ENCODE data around the gene ZNF22.

The ZNF22 gene

GRCh38 chr10:44960482-44961229 is 40.1 kb upstream of the ZNF22 start:
- no peak for DNase-seq (ENCODE audit: low read depth)
- peak overlapping the region; percentile 81 for H3K4me3 ChIP-seq (replicated peaks; ENCODE audit: low read depth, low read length)
- no peak for TF ChIP-seq CTCF (IDR thresholded peaks at IDR 0.05; ENCODE audit: low read length, missing control alignments)

GRCh38 chr10:44961230-44961571 is 39.5 kb upstream of the ZNF22 start:
- DNase-seq (ENCODE audit: low read depth): no peak
- no peak for TF ChIP-seq CTCF (IDR thresholded peaks at IDR 0.05; ENCODE audit: low read length, missing control alignments)
- no peak overlapping the region for H3K4me3 ChIP-seq (replicated peaks; ENCODE audit: low read depth, low read length)

DNA sequence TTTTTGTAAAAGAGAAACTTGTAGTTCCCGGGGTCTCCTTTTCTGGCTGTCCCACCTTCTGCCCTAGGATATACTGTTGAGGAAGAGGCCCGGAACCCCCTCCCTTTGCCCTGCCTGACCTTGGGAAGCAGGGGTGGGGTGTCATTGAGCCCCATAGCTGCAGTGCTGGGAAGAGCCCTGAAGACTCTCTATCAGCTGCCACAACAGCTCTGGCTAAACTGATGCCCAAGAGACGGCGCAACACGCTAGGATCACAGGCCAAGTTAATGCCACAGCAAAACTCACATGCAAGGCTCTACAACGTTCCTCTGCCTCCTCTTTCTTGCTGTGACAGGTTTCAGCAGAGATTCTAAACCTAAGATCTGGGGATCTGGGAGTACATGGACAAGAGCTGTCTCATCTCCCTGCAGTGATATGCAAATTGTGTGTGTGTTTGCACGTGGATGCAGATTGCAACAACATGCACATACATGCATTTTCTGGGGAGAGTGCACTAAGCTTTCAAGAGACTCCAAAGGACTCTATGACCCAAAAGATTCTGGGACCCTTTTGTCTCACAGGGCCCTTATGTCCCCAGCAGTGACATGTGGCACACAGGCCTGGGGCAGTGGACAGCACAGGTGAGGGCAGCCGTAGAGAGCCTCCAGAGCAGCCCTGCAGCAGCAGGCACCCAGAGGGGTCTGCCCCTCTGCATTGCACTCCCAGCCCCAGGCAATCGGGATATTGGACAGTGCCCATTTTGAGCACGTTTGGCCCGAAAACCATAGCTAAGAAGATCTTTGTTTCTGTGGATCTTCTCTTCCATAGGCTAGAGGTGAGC is 38.6 kb upstream of the ZNF22 start:
- no peak for TF ChIP-seq CTCF (IDR thresholded peaks at IDR 0.05; ENCODE audit: low read length, missing control alignments)
- no peak overlapping the region for H3K4me3 ChIP-seq (replicated peaks; ENCODE audit: low read depth, low read length)

DNA sequence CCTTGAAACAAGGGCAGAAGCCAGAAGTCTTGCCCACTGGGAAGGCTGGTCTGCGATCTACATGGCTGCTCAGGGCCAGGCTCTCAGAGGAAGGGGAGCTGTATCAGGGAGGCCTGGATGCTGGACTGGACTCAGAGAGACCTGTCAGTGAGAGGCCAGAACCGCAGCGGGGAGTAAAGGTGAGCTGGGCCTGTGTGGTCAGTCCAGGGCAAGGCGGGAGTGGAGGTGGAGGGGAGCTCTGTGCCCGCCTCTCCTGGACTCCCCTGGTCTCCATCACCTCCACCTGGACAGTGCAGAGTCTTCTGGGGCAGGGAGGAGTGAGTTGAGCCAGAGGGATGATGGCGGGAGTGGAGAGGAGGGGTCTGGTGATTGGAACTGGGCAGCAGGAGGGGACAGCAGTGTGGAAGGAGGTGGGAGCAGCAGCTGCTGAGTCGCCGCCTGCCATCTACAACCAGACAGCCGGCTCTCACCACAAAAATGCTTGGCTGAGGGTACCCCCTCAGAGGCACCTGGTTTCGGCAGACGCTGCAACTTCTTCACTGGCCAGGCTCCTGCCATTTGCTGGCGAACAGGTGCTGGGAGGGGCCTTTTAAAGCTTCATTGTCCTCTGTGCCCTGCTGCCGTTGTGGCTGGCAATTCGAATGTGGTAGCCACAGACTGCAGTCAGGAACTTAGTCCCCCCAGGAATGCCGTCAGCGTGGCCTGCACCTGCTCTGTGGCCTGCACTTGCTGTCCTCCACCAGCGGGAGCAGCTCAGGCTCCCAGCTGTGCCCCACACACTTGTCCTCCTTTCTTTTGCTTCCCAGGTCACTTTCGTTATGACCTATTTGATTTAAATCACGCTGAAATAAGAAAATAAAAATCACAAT is 37.6 kb upstream of the ZNF22 start:
- no peak for DNase-seq (ENCODE audit: low read depth)
- peak; percentile 13 for TF ChIP-seq CTCF (IDR thresholded peaks at IDR 0.05; ENCODE audit: low read length, missing control alignments)
- H3K4me3 ChIP-seq (replicated peaks; ENCODE audit: low read depth, low read length): no peak overlapping the region

More for the DNA sequence above, 38.6 kb upstream of the ZNF22 start:
- no peak for DNase-seq (ENCODE audit: low read depth)

DNA sequence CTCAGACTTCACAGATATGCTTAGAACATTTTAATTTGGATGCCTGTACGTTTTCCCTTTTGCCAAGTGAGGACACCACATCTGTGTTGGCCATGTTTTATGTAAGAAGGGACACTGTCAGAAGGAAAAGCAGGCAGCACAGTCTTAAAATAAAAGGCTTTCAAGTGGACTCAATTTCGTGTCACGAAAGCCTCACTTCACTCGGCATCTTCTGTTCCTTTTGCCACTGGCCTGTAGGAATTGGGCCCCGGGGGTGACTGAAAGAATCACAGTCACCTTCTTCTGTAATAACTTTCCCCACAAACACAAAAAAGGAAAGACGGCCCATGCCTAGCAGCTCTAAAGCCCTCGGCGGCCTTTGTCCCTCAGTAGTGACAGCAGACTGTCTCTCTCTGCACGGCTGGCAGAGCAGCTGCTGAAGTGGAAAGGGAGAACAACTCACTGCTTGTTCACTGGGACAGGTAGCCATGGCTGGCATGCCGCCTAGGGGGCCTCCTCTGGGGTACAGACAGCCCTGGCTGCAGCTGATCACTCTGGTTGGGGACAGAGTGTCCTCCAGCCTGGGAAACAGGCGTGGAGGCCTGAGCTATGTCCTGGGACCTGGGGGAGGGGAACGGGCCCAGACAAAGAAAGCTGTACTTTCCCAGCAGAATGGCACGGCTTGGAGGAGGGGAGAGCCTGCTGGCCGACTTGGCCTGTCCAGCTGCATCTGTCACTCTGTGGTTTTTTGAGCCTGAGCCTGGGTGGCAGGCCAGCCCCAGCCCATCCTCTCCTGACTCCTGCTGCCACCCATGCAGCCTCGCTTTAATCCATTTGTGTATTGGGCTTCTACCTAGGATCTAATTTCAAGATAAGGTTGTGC is 36.7 kb upstream of the ZNF22 start:
- H3K4me3 ChIP-seq (replicated peaks; ENCODE audit: low read depth, low read length): no peak overlapping the region
- TF ChIP-seq CTCF (IDR thresholded peaks at IDR 0.05; ENCODE audit: low read length, missing control alignments): no peak
- DNase-seq (ENCODE audit: low read depth): no peak

DNA sequence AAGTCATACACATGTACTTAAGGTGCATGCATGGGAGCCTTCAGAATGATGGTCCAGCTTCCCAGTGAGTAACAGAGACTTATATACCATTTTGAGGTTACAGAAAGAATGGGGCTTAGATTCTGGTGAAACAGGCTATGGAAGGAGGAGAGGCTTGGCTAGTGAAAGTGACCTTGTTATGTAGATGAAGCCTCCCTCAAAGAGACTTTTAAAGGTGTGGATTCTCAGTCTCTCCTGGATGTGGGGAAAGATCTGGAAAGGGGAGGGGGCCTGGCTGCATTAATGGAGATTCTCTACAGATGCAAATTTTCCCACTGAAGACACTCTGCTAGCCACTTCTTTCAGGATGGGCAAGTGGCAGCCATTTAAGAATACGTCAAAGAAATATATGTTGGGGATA is 35.6 kb upstream of the ZNF22 start:
- no peak for DNase-seq (ENCODE audit: low read depth)
- no peak overlapping the region for H3K4me3 ChIP-seq (replicated peaks; ENCODE audit: low read depth, low read length)
- TF ChIP-seq CTCF (IDR thresholded peaks at IDR 0.05; ENCODE audit: low read length, missing control alignments): no peak
